Measurements from ENCODE around the gene TJP1. TPM values are rescaled to one million over a fixed set of nuclear protein-coding genes. Genes with fewer than 3 reads are reported as not detected.

The TJP1 gene
- total RNA-seq, 1 experiment from 2014 or later: 137 TPM

DNA sequence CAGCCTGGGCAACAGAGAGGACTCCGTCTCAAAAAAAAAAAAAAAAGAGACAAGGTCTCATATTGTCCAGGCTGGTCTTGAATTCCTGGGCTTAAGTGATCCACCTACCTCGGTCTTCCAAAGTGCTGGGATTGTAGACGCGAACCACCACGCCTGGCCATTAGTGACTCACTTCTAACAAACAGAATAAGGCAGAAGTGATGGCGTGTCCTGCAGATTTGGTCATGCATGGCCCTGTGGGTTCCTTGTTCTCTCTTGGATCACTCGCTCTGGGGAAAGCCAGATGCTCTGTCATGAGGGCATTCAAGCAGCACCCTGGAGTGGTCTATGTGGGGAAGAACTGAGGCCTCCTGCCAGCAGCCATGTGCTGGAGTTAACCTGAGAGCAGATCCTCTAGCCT lies 27.4 kb upstream of the TJP1 start:
- no TSS peak for BruUV-seq (replicated peaks)
- no peak overlapping the region for H3K4me3 Mint-ChIP-seq (ENCODE audit: unreplicated experiment)
- ChIA-PET CTCF (interaction anchor here (0.6 to 0.7 kb wide), 2 partner anchors 10 to 17 kb away, joined by 3 read pairs; no protein-coding TSS in a partner anchor), POLR2A (no interaction called here)
- no peaks in the 10 kb centered on the region for H3K36me3 Mint-ChIP-seq (ENCODE audit: insufficient read depth, unreplicated experiment)
- intact Hi-C loops (cut with micrococcal nuclease): no loop called here
- TF ChIP-seq, protein P1, sequence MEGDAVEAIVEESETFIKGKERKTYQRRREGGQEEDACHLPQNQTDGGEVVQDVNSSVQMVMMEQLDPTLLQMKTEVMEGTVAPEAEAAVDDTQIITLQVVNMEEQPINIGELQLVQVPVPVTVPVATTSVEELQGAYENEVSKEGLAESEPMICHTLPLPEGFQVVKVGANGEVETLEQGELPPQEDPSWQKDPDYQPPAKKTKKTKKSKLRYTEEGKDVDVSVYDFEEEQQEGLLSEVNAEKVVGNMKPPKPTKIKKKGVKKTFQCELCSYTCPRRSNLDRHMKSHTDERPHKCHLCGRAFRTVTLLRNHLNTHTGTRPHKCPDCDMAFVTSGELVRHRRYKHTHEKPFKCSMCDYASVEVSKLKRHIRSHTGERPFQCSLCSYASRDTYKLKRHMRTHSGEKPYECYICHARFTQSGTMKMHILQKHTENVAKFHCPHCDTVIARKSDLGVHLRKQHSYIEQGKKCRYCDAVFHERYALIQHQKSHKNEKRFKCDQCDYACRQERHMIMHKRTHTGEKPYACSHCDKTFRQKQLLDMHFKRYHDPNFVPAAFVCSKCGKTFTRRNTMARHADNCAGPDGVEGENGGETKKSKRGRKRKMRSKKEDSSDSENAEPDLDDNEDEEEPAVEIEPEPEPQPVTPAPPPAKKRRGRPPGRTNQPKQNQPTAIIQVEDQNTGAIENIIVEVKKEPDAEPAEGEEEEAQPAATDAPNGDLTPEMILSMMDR (IDR thresholded peaks at IDR 0.05; ENCODE audit: unreplicated experiment): no peak
- no peak overlapping the region for H3K27ac Mint-ChIP-seq (ENCODE audit: low read depth, unreplicated experiment)
- peaks cover 15% of the 10 kb centered on the region for H3K9me3 Mint-ChIP-seq (ENCODE audit: unreplicated experiment)
- H3K27me3 Mint-ChIP-seq (ENCODE audit: insufficient read depth, unreplicated experiment): no peaks in the 10 kb centered on the region
- H3K4me1 Mint-ChIP-seq (ENCODE audit: insufficient read depth, unreplicated experiment): peaks cover 9% of the 10 kb centered on the region
- peak; percentile 63 for DNase-seq (ENCODE audit: unreplicated experiment)

DNA sequence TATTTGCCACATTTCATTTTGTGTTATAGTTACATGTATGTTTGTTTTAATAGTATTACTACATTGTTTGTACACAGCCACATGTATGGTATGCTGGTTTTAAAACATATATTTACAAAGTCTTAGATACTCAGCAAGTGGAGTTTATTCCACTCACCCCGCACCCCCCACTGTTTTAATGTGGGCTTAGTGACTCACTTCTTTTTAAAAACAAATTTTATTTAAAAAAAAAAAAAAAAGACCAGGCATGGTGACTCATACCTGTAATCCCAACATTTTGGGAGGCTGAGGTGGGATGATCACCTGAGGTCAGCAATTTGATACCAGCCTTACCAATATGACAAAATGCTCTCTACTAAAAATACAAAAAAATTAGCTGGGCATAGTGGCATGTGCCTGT lies 26.9 kb upstream of the TJP1 start:
- Mint-ChIP-seq H3K4me3 (ENCODE audit: unreplicated experiment) (no peak overlapping the region), H3K27me3 (ENCODE audit: insufficient read depth, unreplicated experiment) (no peaks in the 10 kb centered on the region), H3K4me1 (ENCODE audit: insufficient read depth, unreplicated experiment) (peaks cover 9% of the 10 kb centered on the region), H3K27ac (ENCODE audit: low read depth, unreplicated experiment) (no peak overlapping the region), H3K36me3 (ENCODE audit: insufficient read depth, unreplicated experiment) (no peaks in the 10 kb centered on the region), H3K9me3 (ENCODE audit: unreplicated experiment) (peaks cover 15% of the 10 kb centered on the region)
- BruUV-seq (replicated peaks): no TSS peak
- TF ChIP-seq, protein P1 (IDR thresholded peaks at IDR 0.05; ENCODE audit: unreplicated experiment): no peak
- DNase-seq (ENCODE audit: unreplicated experiment): peak; percentile 54
- intact Hi-C loops (cut with micrococcal nuclease): no loop called here
- POLR2A ChIA-PET: no interaction called here
- CTCF ChIA-PET: interaction anchor here (0.6 to 0.7 kb wide), 2 partner anchors 9 to 17 kb away, joined by 3 read pairs; no protein-coding TSS in a partner anchor

DNA sequence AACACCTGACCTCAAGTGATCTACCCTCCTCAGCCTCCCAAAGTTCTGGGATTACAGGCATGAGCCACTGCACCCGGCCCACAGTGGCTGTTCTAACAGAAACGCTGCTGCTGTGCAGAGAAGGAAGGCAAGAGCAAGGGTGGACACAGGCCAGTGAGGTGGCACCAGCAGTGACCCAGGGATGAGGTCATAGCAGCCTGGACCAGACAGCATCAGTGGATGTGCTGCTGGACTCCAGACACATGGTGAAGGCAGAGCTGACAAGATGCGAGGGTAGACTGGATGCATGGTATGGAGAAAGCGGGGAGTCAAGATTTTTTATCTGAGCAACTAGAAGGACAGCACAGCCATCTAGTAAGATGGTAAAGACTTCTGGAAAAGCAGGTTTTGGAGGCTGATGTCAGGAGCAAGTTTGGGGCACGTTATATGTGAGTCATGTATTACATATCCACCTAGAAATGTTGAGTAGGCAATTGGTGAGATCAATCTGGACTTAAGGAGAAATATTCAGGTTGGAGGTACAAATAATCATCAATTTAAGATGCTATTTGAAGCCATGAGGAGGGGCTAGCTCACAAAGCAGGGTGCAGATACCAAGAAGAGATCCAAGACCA lies 22.1 kb upstream of the TJP1 start:
- H3K4me3 Mint-ChIP-seq (ENCODE audit: unreplicated experiment): no peak overlapping the region
- ChIA-PET POLR2A (no interaction called here), CTCF (interaction anchor here (0.7 kb wide), 1 partner anchor 23 kb away, joined by 5 read pairs; no protein-coding TSS in a partner anchor)
- peaks cover 28% of the 10 kb centered on the region for H3K4me1 Mint-ChIP-seq (ENCODE audit: insufficient read depth, unreplicated experiment)
- peak; percentile 13 for DNase-seq (ENCODE audit: unreplicated experiment)
- no TSS peak for BruUV-seq (replicated peaks)
- no peaks in the 10 kb centered on the region for H3K36me3 Mint-ChIP-seq (ENCODE audit: insufficient read depth, unreplicated experiment)
- H3K9me3 Mint-ChIP-seq (ENCODE audit: unreplicated experiment): peaks cover 15% of the 10 kb centered on the region
- peak overlapping the region; percentile 36 for H3K27ac Mint-ChIP-seq (ENCODE audit: low read depth, unreplicated experiment)
- TF ChIP-seq, protein P1 (IDR thresholded peaks at IDR 0.05; ENCODE audit: unreplicated experiment): no peak
- intact Hi-C loops (cut with micrococcal nuclease): no loop called here
- H3K27me3 Mint-ChIP-seq (ENCODE audit: insufficient read depth, unreplicated experiment): no peaks in the 10 kb centered on the region

DNA sequence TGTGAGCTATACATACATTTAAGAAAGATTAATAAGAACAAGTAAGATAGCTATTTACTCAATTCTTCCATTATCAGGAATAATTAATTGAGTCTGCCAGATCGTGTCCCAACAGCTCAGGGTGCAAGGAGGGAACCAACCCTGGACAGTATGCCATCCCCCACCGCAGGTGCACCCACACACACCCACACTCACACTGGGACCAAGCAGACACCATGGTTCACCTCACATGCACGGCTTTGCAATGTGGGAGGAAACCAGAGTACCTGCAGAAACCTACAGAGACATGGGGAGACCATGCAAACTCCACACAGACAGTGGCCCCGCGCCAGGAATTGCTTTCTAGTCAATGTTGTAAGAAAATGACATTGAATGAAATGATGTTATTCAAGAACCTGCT lies 20.0 kb upstream of the TJP1 start:
- TF ChIP-seq, protein P1 (IDR thresholded peaks at IDR 0.05; ENCODE audit: unreplicated experiment): no peak
- peaks cover 34% of the 10 kb centered on the region for H3K4me1 Mint-ChIP-seq (ENCODE audit: insufficient read depth, unreplicated experiment)
- DNase-seq (ENCODE audit: unreplicated experiment): no peak
- no TSS peak for BruUV-seq (replicated peaks)
- peaks cover 12% of the 10 kb centered on the region for H3K9me3 Mint-ChIP-seq (ENCODE audit: unreplicated experiment)
- intact Hi-C loops (cut with micrococcal nuclease): loop anchor here (2.0 kb wide), 1 partner anchor 19 kb away; the partner anchor contains the start of gene TJP1
- no peak overlapping the region for H3K4me3 Mint-ChIP-seq (ENCODE audit: unreplicated experiment)
- H3K27me3 Mint-ChIP-seq (ENCODE audit: insufficient read depth, unreplicated experiment): no peaks in the 10 kb centered on the region
- ChIA-PET CTCF (no interaction called here), POLR2A (no interaction called here)
- peaks cover 6% of the 10 kb centered on the region for H3K36me3 Mint-ChIP-seq (ENCODE audit: insufficient read depth, unreplicated experiment)
- no peak overlapping the region for H3K27ac Mint-ChIP-seq (ENCODE audit: low read depth, unreplicated experiment)
